Calu3 (cell line): ENCODE measurements around the gene IRF2BPL. TPM values are rescaled to one million over a fixed set of nuclear protein-coding genes. Genes with fewer than 3 reads are reported as not detected.

ENCODE experiments used
- BruUV-seq: library from RNA; stranded (reverse); fragments of 400-500 nt; replicated peaks from 2 replicates; lab custom pipeline; 2021; lab: Mats Ljungman, UMichigan
- CTCF ChIA-PET: fragments of 300-600 bp; sonication (Branson Sonifier 250); formaldehyde crosslinking; loops from one replicate; lab custom pipeline; 2022; ENCODE audit warnings: antibody characterized with exemption; lab: Charles Lee
- DNase-seq: peaks from one replicate; pipeline ENCODE4 v3.0.0; 2022
- H3K27ac Mint-ChIP-seq: one replicate; pipeline ENCODE4 v1.8.0; 2022; ENCODE audit warnings: mixed read lengths; ENCODE audit not compliant: unreplicated experiment
- H3K27me3 Mint-ChIP-seq: one replicate; pipeline ENCODE4 v1.8.0; 2022; ENCODE audit warnings: mixed read lengths; ENCODE audit not compliant: unreplicated experiment
- H3K36me3 Mint-ChIP-seq: one replicate; pipeline ENCODE4 v1.8.0; 2022; ENCODE audit warnings: mild to moderate bottlenecking, moderate library complexity, mixed read lengths; ENCODE audit not compliant: insufficient read depth, unreplicated experiment
- H3K4me1 Mint-ChIP-seq: one replicate; pipeline ENCODE4 v1.8.0; 2022; ENCODE audit warnings: mild to moderate bottlenecking, low read depth, mixed read lengths; ENCODE audit not compliant: unreplicated experiment
- H3K4me3 Mint-ChIP-seq: one replicate; pipeline ENCODE4 v1.8.0; 2022; ENCODE audit warnings: mild to moderate bottlenecking, low read depth, moderate library complexity, mixed read lengths; ENCODE audit not compliant: unreplicated experiment
- H3K9me3 Mint-ChIP-seq: one replicate; pipeline ENCODE4 v1.8.0; 2022; ENCODE audit warnings: low read depth, mixed read lengths; ENCODE audit not compliant: unreplicated experiment
- intact Hi-C: fragments of 100-400 bp; cut with micrococcal nuclease; formaldehyde crosslinking; loops from one replicate; pipeline ENCODE4 v1.10.0; 2022; ENCODE audit not compliant: unreplicated experiment
- total RNA-seq: library from RNA; stranded (reverse); gene quantifications from 2 replicates; pipeline ENCODE4 v1.2.3, GENCODE V29; 2022
- TF ChIP-seq, protein P1 (sequence below): fragments of 200-600 bp; IDR thresholded peaks from one replicate; pipeline ENCODE4 v1.8.0; 2022; ENCODE audit warnings: antibody characterized with exemption; ENCODE audit not compliant: unreplicated experiment

IRF2BPL gene
- total RNA-seq, 1 experiment from 2014 or later: 30.1 TPM

- Mint-ChIP-seq H3K4me3 (no peak overlapping the region), H3K27me3 (no peaks in the 10 kb centered on the region), H3K9me3 (no peaks in the 10 kb centered on the region), H3K36me3 (peaks cover 5% of the 10 kb centered on the region), H3K4me1 (peaks cover 42% of the 10 kb centered on the region), H3K27ac (no peak overlapping the region)
- TF ChIP-seq, protein P1, sequence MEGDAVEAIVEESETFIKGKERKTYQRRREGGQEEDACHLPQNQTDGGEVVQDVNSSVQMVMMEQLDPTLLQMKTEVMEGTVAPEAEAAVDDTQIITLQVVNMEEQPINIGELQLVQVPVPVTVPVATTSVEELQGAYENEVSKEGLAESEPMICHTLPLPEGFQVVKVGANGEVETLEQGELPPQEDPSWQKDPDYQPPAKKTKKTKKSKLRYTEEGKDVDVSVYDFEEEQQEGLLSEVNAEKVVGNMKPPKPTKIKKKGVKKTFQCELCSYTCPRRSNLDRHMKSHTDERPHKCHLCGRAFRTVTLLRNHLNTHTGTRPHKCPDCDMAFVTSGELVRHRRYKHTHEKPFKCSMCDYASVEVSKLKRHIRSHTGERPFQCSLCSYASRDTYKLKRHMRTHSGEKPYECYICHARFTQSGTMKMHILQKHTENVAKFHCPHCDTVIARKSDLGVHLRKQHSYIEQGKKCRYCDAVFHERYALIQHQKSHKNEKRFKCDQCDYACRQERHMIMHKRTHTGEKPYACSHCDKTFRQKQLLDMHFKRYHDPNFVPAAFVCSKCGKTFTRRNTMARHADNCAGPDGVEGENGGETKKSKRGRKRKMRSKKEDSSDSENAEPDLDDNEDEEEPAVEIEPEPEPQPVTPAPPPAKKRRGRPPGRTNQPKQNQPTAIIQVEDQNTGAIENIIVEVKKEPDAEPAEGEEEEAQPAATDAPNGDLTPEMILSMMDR: no peak
- DNase-seq: no peak
- CTCF ChIA-PET: no interaction called here
- BruUV-seq: no TSS peak
- intact Hi-C loops: loop anchor here (1.0 kb wide), 1 partner anchor 22 kb away; no protein-coding TSS in a partner anchor
Measured at GRCh38 chr14:77004711-77005460, 23.6 kb downstream of the IRF2BPL start.

DNA sequence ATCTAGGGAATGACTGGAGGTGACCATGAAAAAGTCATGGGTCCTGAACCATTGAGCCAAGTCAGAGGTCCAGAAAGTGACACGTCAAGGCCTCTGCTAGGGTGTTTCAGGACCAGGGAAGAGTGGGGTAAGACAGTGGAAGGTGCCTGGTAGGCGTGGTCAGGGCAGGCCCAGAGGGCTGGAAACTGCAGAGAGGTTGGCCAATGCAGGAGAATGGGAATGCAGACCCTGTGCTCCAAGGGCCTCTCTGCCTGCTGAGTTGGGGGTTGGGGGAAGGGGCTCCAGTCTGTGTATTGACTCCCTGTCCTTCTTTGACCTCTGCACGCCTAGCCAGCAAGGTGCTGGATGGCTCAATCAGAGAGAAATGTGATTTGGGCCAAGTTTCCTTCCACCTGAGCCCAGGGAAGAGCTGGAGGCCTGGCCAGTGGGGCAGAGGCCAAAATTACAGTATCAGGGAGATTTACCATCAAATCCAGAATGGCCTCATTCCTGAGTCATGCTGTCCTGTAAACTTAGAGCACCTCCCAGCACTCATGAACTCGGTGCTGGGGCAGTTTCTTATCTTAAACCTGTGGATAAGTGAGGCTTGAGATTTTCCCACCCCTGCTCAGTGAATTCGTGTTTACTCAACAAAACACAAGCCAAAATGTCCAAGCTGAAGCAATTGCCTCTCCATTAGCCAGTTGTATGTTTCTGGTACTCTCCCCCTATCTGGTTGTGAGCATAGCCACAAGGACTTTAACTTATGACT is 24.4 kb downstream of the IRF2BPL start:
- DNase-seq: peak; percentile 7

DNA sequence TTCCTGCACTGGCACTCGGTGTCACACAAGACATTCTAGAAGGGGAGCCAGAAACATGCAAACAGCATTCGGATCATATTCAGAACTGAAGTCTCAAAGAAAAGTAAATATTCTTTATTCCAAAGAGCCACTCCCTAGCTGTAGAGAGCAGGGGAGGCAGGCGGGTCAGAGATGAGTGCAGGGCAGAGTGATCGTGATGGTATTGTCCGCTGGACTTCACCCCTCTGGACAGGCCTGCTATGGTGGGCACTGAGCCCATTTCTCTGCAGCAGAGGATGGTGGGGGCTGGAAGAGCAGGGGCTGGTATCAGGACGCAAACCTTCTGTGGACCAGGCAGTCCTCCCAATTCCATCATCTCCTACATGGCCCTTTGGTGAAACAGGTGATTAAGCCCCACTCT is 25.6 kb downstream of the IRF2BPL start:
- Mint-ChIP-seq H3K4me1 (peaks cover 33% of the 10 kb centered on the region), H3K27ac (no peak overlapping the region), H3K9me3 (no peaks in the 10 kb centered on the region), H3K27me3 (no peaks in the 10 kb centered on the region), H3K4me3 (no peak overlapping the region), H3K36me3 (peaks cover 3% of the 10 kb centered on the region)
- intact Hi-C loops: no loop called here
- TF ChIP-seq, protein P1: no peak
- DNase-seq: no peak
- no TSS peak for BruUV-seq
- CTCF ChIA-PET: no interaction called here

More for the DNA sequence above, 24.4 kb downstream of the IRF2BPL start:
- Mint-ChIP-seq H3K36me3 (peaks cover 5% of the 10 kb centered on the region), H3K4me1 (peaks cover 42% of the 10 kb centered on the region), H3K4me3 (no peak overlapping the region), H3K27me3 (no peaks in the 10 kb centered on the region), H3K9me3 (no peaks in the 10 kb centered on the region), H3K27ac (no peak overlapping the region)
- no TSS peak for BruUV-seq
- CTCF ChIA-PET: no interaction called here
- TF ChIP-seq, protein P1: no peak
- intact Hi-C loops: loop anchor here (1.0 kb wide), 1 partner anchor 23 kb away; no protein-coding TSS in a partner anchor

- DNase-seq: no peak
- no peak overlapping the region for H3K4me3 Mint-ChIP-seq
- H3K27ac Mint-ChIP-seq: no peak overlapping the region
- H3K9me3 Mint-ChIP-seq: no peaks in the 10 kb centered on the region
- no TSS peak for BruUV-seq
- CTCF ChIA-PET: no interaction called here
- peaks cover 28% of the 10 kb centered on the region for H3K4me1 Mint-ChIP-seq
- intact Hi-C loops: no loop called here
- H3K36me3 Mint-ChIP-seq: no peaks in the 10 kb centered on the region
- no peaks in the 10 kb centered on the region for H3K27me3 Mint-ChIP-seq
- TF ChIP-seq, protein P1: no peak
Measured at GRCh38 chr14:77002335-77002734, 26.2 kb downstream of the IRF2BPL start.
